Fibroblast of lung (primary cell): Measurements from ENCODE around the gene PPM1E.

ENCODE experiments used
- EZH2 ChIP-seq: IDR thresholded peaks from 2 replicates; pipeline ENCODE4 v1.5.1; 2012; ENCODE audit warnings: low read length, control low read depth, mild to moderate bottlenecking; ENCODE audit errors: missing control alignments
- TF ChIP-seq, protein P1 (sequence below), 2 donors: IDR thresholded peaks in 1 of 2; conservative IDR thresholded peaks in 1 of 2; 1 replicate in 1 of 2; 2 replicates in 1 of 2; pipeline ENCODE4 v1.5.1; 2011 to 2012; ENCODE audit warnings: low read length in 2 of 2, control low read depth in 1 of 2, inconsistent platforms in 1 of 2, low read depth in 1 of 2, mild to moderate bottlenecking in 1 of 2

DNA sequence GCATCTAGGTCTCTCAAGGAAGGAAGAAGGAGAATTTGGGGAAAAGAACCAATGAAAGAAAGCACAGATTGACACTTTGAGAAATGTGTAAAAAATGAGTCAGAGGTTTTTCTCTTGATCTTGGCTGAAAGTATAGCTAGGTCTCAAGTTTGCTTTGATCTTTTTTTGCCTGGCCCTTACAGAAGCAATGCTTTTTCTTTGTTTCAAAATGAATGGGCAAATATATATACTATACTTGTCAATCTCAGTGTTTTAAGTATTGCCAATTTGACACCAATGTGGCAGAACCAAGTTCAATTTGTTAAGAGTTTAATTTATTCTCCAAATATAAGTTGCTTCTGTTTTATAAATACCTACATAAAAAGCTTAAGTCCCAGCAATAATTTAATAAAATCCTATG, 119.6 kb downstream of the PPM1E start:
- TF ChIP-seq, protein P1, sequence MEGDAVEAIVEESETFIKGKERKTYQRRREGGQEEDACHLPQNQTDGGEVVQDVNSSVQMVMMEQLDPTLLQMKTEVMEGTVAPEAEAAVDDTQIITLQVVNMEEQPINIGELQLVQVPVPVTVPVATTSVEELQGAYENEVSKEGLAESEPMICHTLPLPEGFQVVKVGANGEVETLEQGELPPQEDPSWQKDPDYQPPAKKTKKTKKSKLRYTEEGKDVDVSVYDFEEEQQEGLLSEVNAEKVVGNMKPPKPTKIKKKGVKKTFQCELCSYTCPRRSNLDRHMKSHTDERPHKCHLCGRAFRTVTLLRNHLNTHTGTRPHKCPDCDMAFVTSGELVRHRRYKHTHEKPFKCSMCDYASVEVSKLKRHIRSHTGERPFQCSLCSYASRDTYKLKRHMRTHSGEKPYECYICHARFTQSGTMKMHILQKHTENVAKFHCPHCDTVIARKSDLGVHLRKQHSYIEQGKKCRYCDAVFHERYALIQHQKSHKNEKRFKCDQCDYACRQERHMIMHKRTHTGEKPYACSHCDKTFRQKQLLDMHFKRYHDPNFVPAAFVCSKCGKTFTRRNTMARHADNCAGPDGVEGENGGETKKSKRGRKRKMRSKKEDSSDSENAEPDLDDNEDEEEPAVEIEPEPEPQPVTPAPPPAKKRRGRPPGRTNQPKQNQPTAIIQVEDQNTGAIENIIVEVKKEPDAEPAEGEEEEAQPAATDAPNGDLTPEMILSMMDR (conservative IDR thresholded peaks at IDR 0.05 in 1 of 2, IDR thresholded peaks at IDR 0.05 in 1 of 2; ENCODE audit: low read depth in 1 of 2, low read length in 2 of 2), result no peak
- TF ChIP-seq EZH2, result no peak
